HL-60 (cell line): ENCODE measurements around the gene GCAT.

ENCODE experiments used
- DNase-seq, 2 experiments: peaks; one replicate each; pipeline ENCODE4 v3.0.0-alpha.2; 2010 to 2020; ENCODE audit warnings: low read depth in 1 of 2, low spot score in 1 of 2
- H3K27ac ChIP-seq: fragments of 250-450 bp; sonication (Bioruptor Pico); replicated peaks from 2 replicates; pipeline ENCODE4 v1.5.1; 2020; ENCODE audit warnings: mild to moderate bottlenecking, moderate library complexity
- H3K27me3 ChIP-seq: fragments of 250-450 bp; sonication (Bioruptor Pico); 2 replicates; pipeline ENCODE4 v1.5.1; 2021; ENCODE audit warnings: mild to moderate bottlenecking, moderate library complexity; ENCODE audit not compliant: insufficient read depth, poor library complexity, severe bottlenecking
- H3K4me3 ChIP-seq: replicated peaks from 2 replicates; pipeline ENCODE4 v1.5.1; 2011; ENCODE audit warnings: mild to moderate bottlenecking, control low read depth, low read length; ENCODE audit not compliant: insufficient read depth
- CTCF ChIP-seq: IDR thresholded peaks from one replicate; pipeline ENCODE4 v1.5.1; 2011; ENCODE audit warnings: low read length, control low read depth, inconsistent platforms; ENCODE audit not compliant: insufficient read depth
- GABPA ChIP-seq: IDR thresholded peaks from 2 replicates; pipeline ENCODE4 v1.6.1; 2012; ENCODE audit warnings: low read depth
- POLR2AphosphoS5 ChIP-seq: IDR thresholded peaks from 2 replicates; pipeline ENCODE4 v1.6.1; 2012; ENCODE audit warnings: low read depth
- REST ChIP-seq: IDR thresholded peaks from 2 replicates; pipeline ENCODE4 v1.6.1; 2012; ENCODE audit warnings: low read depth; ENCODE audit not compliant: insufficient replicate concordance
- SPI1 ChIP-seq: IDR thresholded peaks from 2 replicates; pipeline ENCODE4 v1.6.1; 2012; ENCODE audit warnings: low read depth, mild to moderate bottlenecking, borderline replicate concordance

The GCAT gene

GRCh38 chr22:37762389-37762836 is 45.3 kb upstream of the GCAT start:
- no peaks in the 10 kb centered on the region for H3K27me3 ChIP-seq
- H3K27ac ChIP-seq = peak overlapping the region; percentile 60
- no peak overlapping the region for H3K4me3 ChIP-seq
- DNase-seq = peak in 1 of 2 experiments; percentile 55
- no peak for TF ChIP-seq CTCF
- TF ChIP-seq SPI1 = no peak
- TF ChIP-seq GABPA = no peak
- no peak for TF ChIP-seq POLR2AphosphoS5
- TF ChIP-seq REST = no peak

- Histone ChIP-seq H3K27ac (no peak overlapping the region), H3K27me3 (no peaks in the 10 kb centered on the region), H3K4me3 (no peak overlapping the region)
- TF ChIP-seq SPI1 (no peak), REST (no peak), POLR2AphosphoS5 (no peak), GABPA (no peak), CTCF (no peak)
- no peak for DNase-seq
Measured at GRCh38 chr22:37763012-37763411, 44.7 kb upstream of the GCAT start.

GRCh38 chr22:37763652-37764051 is 44.1 kb upstream of the GCAT start:
- TF ChIP-seq POLR2AphosphoS5 = no peak
- TF ChIP-seq REST = no peak
- no peak for TF ChIP-seq CTCF
- TF ChIP-seq SPI1 = no peak
- TF ChIP-seq GABPA = no peak
- Histone ChIP-seq H3K4me3 (no peak overlapping the region), H3K27me3 (no peaks in the 10 kb centered on the region), H3K27ac (no peak overlapping the region)
- no peak for DNase-seq
